ENCODE results near the gene CLIP3.
"Not testable (repeated sequence)": the region's sequence is repeated elsewhere in the genome, so short reads cannot be mapped to it uniquely, and the experiment has no call there.

Gene CLIP3

GRCh38 chr19:36008336-36008978 is 24.2 kb downstream of the CLIP3 start, which contains the start of gene SYNE4:
Gene SYNE4, minus strand, starts transcription at chr19:36008813. Its CDS starts 132 bp downstream, at chr19:36008681.
- DNase-seq (ENCODE audit: low spot score): peak; percentile 86

GRCh38 chr19:36006955-36007354 is 25.7 kb downstream of the CLIP3 start:
- DNase-seq (ENCODE audit: low spot score): no peak

- no peak for DNase-seq (ENCODE audit: low spot score)
Measured at GRCh38 chr19:36003284-36003683, 29.4 kb downstream of the CLIP3 start.

- no peak for DNase-seq (ENCODE audit: low spot score)
Measured at GRCh38 chr19:36001605-36002004, 31.1 kb downstream of the CLIP3 start.

- no peak for DNase-seq (ENCODE audit: low spot score)
Measured at GRCh38 chr19:35996777-35997176, 35.9 kb downstream of the CLIP3 start.

- peak; percentile 99 for DNase-seq (ENCODE audit: low spot score)
Measured at GRCh38 chr19:35995048-35995993, 37.4 kb downstream of the CLIP3 start, which contains the start of gene SDHAF1. Gene SDHAF1, plus strand, starts transcription at chr19:35995188. Its CDS starts 87 bp downstream, at chr19:35995275.

GRCh38 chr19:35993923-35994598 is 38.6 kb downstream of the CLIP3 start:
- DNase-seq (ENCODE audit: low spot score): no peak

GRCh38 chr19:35992907-35993765 is 39.5 kb downstream of the CLIP3 start:
- no peak for DNase-seq (ENCODE audit: low spot score)

GRCh38 chr19:35991731-35992450 is 40.8 kb downstream of the CLIP3 start:
- no peak for DNase-seq (ENCODE audit: low spot score)

- no peak for DNase-seq (ENCODE audit: low spot score)
Measured at GRCh38 chr19:35990771-35991730, 41.6 kb downstream of the CLIP3 start.

- no peak for DNase-seq (ENCODE audit: low spot score)
Measured at GRCh38 chr19:35990156-35990555, 42.5 kb downstream of the CLIP3 start.

- no peak for DNase-seq (ENCODE audit: low spot score)
Measured at GRCh38 chr19:35988824-35989223, 43.8 kb downstream of the CLIP3 start.

- no peak for DNase-seq (ENCODE audit: low spot score)
Measured at GRCh38 chr19:35987571-35987896, 45.1 kb downstream of the CLIP3 start.

GRCh38 chr19:35986664-35987570 is 45.8 kb downstream of the CLIP3 start:
- peak; percentile 61 for DNase-seq (ENCODE audit: low spot score)

- no peak for DNase-seq (ENCODE audit: low spot score)
Measured at GRCh38 chr19:35986111-35986510, 46.6 kb downstream of the CLIP3 start.

- DNase-seq (ENCODE audit: low spot score): no peak
Measured at GRCh38 chr19:35983177-35983576, 49.5 kb downstream of the CLIP3 start.

- DNase-seq (ENCODE audit: low spot score): not testable (repeated sequence)
Measured at GRCh38 chr19:35980997-35981396, 51.7 kb downstream of the CLIP3 start.

GRCh38 chr19:35978832-35979365 is 53.8 kb downstream of the CLIP3 start:
- DNase-seq (ENCODE audit: low spot score): no peak

Measured in HuH-7.5 (cell line).